ENCODE measurements around the gene NAB2.

The NAB2 gene

GRCh38 chr12:57079821-57080220 lies 9.1 kb upstream of the NAB2 start:
- TF ChIP-seq, protein P1, sequence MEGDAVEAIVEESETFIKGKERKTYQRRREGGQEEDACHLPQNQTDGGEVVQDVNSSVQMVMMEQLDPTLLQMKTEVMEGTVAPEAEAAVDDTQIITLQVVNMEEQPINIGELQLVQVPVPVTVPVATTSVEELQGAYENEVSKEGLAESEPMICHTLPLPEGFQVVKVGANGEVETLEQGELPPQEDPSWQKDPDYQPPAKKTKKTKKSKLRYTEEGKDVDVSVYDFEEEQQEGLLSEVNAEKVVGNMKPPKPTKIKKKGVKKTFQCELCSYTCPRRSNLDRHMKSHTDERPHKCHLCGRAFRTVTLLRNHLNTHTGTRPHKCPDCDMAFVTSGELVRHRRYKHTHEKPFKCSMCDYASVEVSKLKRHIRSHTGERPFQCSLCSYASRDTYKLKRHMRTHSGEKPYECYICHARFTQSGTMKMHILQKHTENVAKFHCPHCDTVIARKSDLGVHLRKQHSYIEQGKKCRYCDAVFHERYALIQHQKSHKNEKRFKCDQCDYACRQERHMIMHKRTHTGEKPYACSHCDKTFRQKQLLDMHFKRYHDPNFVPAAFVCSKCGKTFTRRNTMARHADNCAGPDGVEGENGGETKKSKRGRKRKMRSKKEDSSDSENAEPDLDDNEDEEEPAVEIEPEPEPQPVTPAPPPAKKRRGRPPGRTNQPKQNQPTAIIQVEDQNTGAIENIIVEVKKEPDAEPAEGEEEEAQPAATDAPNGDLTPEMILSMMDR (IDR thresholded peaks at IDR 0.05) = no peak

- TF ChIP-seq, protein P1 (IDR thresholded peaks at IDR 0.05) = no peak
Measured at GRCh38 chr12:57080855-57081254, 8.1 kb upstream of the NAB2 start.

DNA sequence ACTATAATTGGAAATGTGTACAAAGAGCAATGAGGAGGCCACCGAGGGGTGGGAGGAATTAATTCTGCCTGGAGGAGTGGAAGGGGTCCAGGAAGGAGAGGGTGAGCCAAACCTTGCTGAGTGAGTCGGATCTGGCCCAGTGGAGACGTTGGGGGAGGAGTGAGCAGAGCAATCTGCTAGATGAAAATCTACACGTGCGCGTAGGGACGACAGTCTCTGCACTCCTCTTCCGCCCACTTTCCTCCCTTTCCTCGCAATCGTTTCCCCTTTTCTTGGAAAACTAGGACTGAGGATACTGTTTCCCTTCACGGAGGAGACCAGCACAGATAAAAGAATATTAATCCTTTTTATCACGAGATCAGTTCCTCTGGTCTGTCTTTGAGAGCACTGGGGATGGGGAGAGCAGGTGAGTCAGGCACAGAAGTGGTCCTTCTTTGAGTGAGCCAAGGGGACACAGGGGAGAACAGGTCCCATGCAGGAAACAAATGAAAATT lies 2.9 kb upstream of the NAB2 start:
- TF ChIP-seq, protein P1 (IDR thresholded peaks at IDR 0.05) = no peak

DNA sequence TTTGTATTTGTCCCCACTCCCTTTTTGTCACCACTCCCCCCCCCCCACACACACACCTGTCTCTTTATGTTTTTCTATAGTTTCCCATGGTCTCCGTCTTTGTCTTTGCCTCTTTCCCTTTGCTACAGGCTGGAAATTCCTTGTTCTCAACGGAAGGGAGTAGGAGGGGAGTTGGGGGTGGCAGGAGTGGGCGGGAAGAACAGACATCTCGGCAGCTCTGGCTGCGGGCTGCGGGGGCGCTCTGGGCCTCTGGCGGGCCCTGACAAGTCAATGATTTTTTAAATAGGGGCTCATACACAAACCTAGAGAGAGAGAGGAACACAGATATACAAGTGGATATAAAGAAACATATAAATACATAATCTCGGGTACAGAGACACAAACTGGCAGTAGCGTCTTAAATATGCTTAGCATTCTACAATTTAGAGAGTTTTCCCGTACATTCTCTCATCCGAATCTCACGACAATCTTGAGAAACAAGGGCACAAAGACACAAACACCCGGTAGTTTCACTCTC lies 2.4 kb upstream of the NAB2 start:
- TF ChIP-seq, protein P1 (IDR thresholded peaks at IDR 0.05) = no peak

DNA sequence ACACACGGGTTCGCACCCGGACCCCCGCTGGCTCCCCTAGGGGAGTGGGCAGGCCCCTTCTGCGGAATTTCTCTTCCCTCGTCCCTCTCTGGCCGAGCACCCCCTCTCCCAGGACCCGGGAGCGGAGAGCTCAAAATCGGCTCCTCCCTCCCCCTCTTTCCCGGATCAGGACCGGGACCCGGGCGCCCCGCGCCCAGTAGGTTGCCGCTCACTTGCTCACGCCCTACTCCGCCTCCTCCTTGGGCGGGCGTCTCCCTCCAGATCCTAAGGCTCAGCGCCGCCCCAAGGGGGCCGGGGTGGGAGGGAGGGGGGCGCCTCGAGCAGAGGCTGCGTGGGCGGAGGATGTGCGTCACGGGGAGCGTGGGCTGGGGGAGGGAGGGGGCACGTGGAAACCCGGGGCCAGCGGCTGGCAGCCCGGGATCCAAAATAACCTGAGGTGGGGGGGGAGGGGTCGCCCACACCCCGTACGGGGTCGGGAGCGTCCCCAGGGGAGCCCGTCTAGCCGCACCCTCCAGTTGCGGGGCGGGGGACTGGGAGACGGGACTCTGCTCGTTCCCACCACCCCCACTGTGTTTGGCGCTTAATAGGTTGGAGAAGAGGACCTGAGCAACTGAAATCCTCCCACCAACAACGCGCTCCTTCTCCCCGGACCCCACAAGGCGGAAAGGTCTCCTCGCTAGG lies 1.8 kb upstream of the NAB2 start:
- TF ChIP-seq, protein P1 (IDR thresholded peaks at IDR 0.05) = no peak

DNA sequence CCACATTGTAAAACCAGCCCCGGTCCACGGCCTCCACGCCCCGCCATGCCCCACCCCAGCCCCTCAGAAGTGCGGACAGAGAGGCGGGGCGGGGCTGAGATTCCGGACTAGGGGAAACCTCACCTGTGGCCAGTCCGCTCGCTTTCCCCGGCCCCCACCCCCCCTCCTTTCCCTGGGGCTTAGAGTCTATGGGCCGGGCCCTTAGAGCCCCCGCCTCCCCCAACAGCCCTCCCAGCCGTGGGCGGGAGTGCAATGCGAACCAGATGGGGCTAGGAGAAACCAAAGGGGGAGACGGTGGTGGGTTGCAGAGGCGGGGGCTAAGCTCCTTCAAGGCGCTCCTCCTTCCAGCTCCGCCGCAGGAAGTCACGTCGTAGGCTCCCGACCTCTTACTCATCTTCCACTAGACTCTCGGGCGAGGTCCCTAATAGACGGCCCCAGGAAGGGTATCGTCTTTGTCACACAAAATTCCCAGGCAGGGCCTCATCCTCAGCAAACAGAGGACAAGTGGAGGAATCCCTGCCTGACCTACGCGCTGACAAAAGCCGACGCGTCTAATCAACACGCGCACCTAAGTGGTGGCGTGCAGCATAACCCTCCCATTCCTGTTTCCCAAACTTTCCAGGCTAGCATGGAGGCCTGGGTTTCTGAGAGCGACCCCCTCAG lies 1.1 kb upstream of the NAB2 start:
- TF ChIP-seq, protein P1 (IDR thresholded peaks at IDR 0.05) = no peak

- TF ChIP-seq, protein P1 (IDR thresholded peaks at IDR 0.05) = no peak
Measured at GRCh38 chr12:57089271-57090245, 644 bp downstream of the NAB2 start.
